ENCODE data around the gene LATS2.
"Not testable (repeated sequence)": the region's sequence is repeated elsewhere in the genome, so short reads cannot be mapped to it uniquely, and the experiment has no call there.

Gene LATS2

GRCh38 chr13:21075011-21075378, 13.6 kb upstream of the LATS2 start:
- peak; percentile 13 for DNase-seq

- no peak for DNase-seq
Observed at GRCh38 chr13:21074546-21074945, 13.2 kb upstream of the LATS2 start.

- no peak for DNase-seq
Observed at GRCh38 chr13:21071924-21072323, 10.5 kb upstream of the LATS2 start.

- no peak for DNase-seq
Observed at GRCh38 chr13:21071015-21071414, 9.6 kb upstream of the LATS2 start.

GRCh38 chr13:21069561-21070004, 8.2 kb upstream of the LATS2 start:
- no peak for DNase-seq

GRCh38 chr13:21067848-21068247, 6.5 kb upstream of the LATS2 start:
- DNase-seq, result no peak

GRCh38 chr13:21066946-21067345, 5.6 kb upstream of the LATS2 start:
- no peak for DNase-seq

GRCh38 chr13:21065686-21066085, 4.3 kb upstream of the LATS2 start:
- DNase-seq, result no peak

- no peak for DNase-seq
Observed at GRCh38 chr13:21063031-21063430, 1.6 kb upstream of the LATS2 start.

- no peak for DNase-seq
Observed at GRCh38 chr13:21060338-21061028, 903 bp downstream of the LATS2 start.

- no peak for DNase-seq
Observed at GRCh38 chr13:21059641-21060337, 1.6 kb downstream of the LATS2 start.

GRCh38 chr13:21058361-21058760, 3.0 kb downstream of the LATS2 start:
- no peak for DNase-seq

GRCh38 chr13:21055511-21056045, 5.8 kb downstream of the LATS2 start:
- DNase-seq, result no peak

- DNase-seq, result no peak
Observed at GRCh38 chr13:21055016-21055415, 6.4 kb downstream of the LATS2 start.

GRCh38 chr13:21054313-21054712, 7.1 kb downstream of the LATS2 start:
- DNase-seq, result no peak

GRCh38 chr13:21053231-21053630, 8.2 kb downstream of the LATS2 start:
- no peak for DNase-seq

- DNase-seq, result no peak
Observed at GRCh38 chr13:21051675-21052074, 9.7 kb downstream of the LATS2 start.

- no peak for DNase-seq
Observed at GRCh38 chr13:21050288-21051197, 10.8 kb downstream of the LATS2 start.

- not testable (repeated sequence) for DNase-seq
Observed at GRCh38 chr13:21049731-21050130, 11.7 kb downstream of the LATS2 start.

GRCh38 chr13:21048901-21049698, 12.3 kb downstream of the LATS2 start:
- DNase-seq, result no peak

- DNase-seq, result no peak
Observed at GRCh38 chr13:21047591-21048282, 13.6 kb downstream of the LATS2 start.

- DNase-seq, result no peak
Observed at GRCh38 chr13:21047087-21047486, 14.3 kb downstream of the LATS2 start.

All from stimulated activated naive CD4-positive, alpha-beta T cell treated with Interleukin-2 at 50 U/mL for 16 hours (primary cell).